ES-I3 (cell line): Measurements from ENCODE around the gene LITAFD.

ENCODE experiments used
- H3K36me3 ChIP-seq: 2 replicates; pipeline ENCODE4 v1.6.1; 2013; ENCODE audit warnings: mild to moderate bottlenecking, low read length, control low read depth, moderate library complexity; ENCODE audit not compliant: insufficient read depth
- H3K4me1 ChIP-seq: 2 replicates; pipeline ENCODE4 v1.6.1; 2013; ENCODE audit warnings: mild to moderate bottlenecking, control low read depth, low read length; ENCODE audit not compliant: insufficient read depth
- H3K9ac ChIP-seq: 2 replicates; pipeline ENCODE4 v1.6.1; 2013; ENCODE audit warnings: low read depth, mild to moderate bottlenecking, low read length, moderate library complexity
- H3K9me3 ChIP-seq: 2 replicates; pipeline ENCODE4 v1.6.1; 2013; ENCODE audit warnings: mild to moderate bottlenecking, low read length, moderate library complexity; ENCODE audit not compliant: control insufficient read depth, insufficient read depth

Gene LITAFD

DNA sequence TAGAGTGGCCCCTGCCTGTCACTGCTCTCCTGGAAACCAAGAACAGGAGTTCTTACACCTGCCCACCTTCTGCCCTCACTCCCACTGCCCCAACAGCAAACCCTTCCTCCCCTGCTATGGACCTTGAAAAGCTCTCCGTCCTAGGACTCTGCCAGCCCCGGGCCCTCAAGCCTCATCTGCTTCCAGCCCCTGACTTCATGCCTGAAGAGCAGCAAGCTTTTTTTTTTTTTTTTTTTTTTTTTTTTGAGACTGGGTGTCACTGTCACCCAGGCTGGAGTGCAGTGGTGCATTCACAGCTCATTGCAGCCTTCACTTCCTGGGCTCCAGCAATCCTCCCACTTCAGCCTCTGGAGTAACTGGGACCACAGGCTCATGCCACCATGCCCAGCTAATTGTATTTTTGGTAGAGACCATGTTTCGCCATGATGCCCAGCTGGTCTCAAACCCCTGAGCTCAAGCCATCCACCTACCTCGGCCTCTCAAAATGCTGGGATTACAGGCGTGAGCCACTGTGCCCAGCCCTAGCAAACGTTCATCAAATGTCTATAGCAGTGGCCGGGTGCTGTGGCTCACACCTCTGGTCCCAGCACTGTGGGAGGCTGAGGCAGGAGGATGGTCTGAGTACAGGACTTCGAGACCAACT is 30.3 kb upstream of the LITAFD start:
- peaks cover 17% of the 10 kb centered on the region for H3K36me3 ChIP-seq
- no peaks in the 10 kb centered on the region for H3K9me3 ChIP-seq
- H3K4me1 ChIP-seq, result peaks cover 16% of the 10 kb centered on the region; the same call in 1 of the 2 replicates
- no peak overlapping the region for H3K9ac ChIP-seq

DNA sequence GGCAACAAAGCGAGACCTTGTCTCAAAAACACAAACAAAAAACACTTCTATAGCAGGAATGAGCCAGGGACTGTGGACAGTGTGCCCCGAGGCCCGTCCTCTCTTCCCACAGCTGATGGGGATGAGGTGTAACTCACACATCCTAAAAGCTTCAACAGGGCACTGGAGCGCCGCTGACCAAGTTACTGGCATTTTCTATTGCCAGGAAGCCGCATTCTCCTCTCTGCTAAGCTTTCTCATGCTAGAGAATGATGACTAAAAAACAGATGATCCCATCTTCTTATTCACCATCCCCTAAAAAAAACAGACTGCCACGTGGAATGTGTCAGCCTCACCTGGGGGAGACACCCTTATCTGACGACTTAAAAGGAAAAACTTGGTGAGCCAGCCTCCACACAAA is 29.6 kb upstream of the LITAFD start:
- no peaks in the 10 kb centered on the region for H3K9me3 ChIP-seq
- H3K9ac ChIP-seq, result no peak overlapping the region
- peaks cover 16% of the 10 kb centered on the region; the same call in 1 of the 2 replicates for H3K4me1 ChIP-seq
- peaks cover 17% of the 10 kb centered on the region for H3K36me3 ChIP-seq

DNA sequence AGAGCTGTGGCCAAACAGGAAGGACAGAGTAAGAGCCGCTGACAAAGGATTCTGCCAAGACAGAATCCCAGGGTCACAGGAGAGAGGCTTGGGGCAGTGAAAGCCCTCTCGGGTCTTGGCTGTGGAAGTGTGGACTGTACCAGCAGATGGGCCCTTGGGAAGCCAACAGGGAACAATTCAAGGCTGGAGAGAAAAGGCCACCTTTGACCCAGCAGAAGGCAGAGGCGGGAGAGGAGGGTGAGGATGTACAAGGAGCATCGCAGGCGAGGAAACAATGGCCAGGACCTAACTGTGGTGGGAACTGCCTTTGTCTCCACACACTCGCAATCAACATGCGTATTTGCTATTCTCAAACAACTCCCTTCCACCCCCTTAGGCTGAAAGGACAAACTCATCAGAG is 29.0 kb upstream of the LITAFD start:
- peaks cover 16% of the 10 kb centered on the region; the same call in 1 of the 2 replicates for H3K4me1 ChIP-seq
- H3K9me3 ChIP-seq, result no peaks in the 10 kb centered on the region
- H3K9ac ChIP-seq, result no peak overlapping the region
- H3K36me3 ChIP-seq, result peaks cover 17% of the 10 kb centered on the region

DNA sequence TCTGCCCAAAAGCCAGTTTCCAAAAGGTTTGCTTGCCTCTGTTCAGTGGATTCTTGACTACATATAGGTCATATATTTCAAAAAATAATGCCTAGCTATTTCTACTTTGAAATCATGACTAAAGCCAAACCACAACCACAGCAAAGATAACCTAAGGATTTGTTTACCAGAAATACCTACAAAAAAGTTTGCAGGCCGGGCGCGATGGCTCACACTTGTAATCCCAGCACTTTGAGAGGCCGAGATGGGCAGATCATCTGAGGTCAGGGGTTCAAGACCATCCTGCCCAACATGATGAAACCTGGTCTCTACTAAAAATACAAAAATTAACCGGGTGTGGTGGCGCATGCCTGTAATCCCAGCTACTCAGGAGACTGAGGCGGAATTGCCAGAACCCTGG is 28.5 kb upstream of the LITAFD start:
- H3K9me3 ChIP-seq, result no peaks in the 10 kb centered on the region
- H3K36me3 ChIP-seq, result peaks cover 17% of the 10 kb centered on the region
- peaks cover 16% of the 10 kb centered on the region; the same call in 1 of the 2 replicates for H3K4me1 ChIP-seq
- H3K9ac ChIP-seq, result no peak overlapping the region

DNA sequence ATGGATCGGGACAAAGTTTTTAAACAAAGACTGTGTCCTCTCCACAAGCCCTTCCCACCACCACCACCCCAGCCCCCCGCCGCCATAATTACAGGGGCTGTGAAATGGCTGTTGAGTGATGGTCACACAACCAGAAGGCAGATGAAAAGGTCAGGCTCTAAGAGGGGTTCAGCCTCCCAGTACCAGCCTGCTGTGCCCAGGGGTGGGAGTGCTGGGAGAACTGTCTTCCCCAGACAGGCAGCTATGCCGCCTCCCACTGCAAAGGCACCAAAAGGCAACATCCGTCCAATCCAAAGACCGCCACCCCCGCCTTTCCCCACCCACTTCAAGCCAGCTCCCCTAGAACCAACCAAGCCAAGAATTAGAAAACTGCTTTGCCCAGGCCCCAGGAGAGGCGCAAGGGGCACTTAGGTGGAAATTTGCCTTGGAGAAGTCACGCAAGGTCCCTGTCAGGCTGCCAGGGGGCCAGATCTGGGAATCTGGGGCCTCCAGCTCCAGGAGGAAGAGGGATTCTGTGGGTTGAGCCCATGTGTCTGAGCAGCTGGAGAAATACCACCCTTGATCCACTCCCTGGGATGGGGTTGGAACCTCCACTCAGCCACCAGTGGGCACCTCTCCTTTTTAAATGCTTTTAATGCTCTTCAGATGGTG is 27.7 kb upstream of the LITAFD start:
- Histone ChIP-seq H3K9ac (no peak overlapping the region), H3K4me1 (peaks cover 10% of the 10 kb centered on the region; the same call in 1 of the 2 replicates), H3K9me3 (no peaks in the 10 kb centered on the region), H3K36me3 (peaks cover 17% of the 10 kb centered on the region; the same call in 1 of the 2 replicates)

DNA sequence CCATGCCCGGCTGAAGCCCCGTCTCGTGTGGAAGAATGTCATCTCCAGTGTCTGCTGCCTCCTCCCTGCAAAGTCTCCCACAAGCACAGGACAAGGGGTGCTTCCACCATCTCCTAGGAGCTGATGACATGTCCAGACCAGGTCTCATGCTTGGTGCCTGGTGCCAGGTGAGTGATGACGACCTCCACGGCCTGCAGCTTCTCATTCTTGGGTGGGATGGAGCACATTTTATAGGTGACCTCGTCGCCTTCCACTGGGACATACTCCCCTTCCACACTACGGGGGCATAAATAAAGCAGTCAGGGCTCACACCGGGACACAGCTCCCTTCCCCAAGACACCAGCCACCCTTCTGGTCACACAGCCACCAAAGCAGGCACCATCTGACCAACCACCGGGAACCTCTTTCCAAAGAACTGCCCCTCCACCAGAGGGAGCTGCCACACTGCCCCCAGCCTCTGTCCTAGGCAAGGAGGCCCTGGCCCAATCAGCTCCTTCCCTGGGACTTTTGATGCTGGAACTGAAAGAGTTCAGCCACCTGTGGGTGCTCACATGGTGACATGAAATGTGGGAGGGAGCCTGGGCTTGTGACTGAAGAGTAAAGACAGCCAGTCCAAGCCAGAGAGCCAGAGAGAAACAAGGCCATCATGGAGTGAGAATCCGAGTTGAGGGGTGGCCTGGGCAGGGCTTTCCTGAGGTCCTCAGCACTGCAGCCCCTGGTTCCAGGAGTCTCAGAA is 26.9 kb upstream of the LITAFD start:
- H3K9me3 ChIP-seq, result no peaks in the 10 kb centered on the region
- peaks cover 12% of the 10 kb centered on the region; the same call in 1 of the 2 replicates for H3K36me3 ChIP-seq
- H3K9ac ChIP-seq, result no peak overlapping the region
- 0 out of 2 replicates have a peak, but pooled peaks cover 5% of the 10 kb centered on the region for H3K4me1 ChIP-seq

DNA sequence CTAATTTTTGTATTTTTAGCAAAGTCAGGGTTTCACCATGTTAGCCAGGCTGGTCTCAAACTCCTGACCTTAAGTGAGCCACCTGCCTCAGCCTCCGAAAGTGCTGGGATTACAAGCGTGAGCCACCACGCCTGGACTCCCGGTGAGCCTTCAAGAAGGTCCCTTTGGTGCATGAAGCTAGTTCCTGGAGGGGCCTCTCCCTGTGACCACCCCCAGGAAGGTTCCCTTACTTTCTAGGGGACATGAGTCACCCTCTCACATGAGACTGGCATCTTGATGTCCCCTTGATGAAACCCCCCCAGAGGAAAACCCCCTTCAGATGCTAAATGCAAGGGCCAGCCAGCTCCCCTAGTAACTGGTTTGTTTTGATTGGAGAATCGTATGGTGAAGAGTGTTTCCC is 26.2 kb upstream of the LITAFD start:
- Histone ChIP-seq H3K4me1 (0 out of 2 replicates have a peak, but pooled peaks cover 5% of the 10 kb centered on the region), H3K36me3 (peaks cover 10% of the 10 kb centered on the region; the same call in 1 of the 2 replicates), H3K9ac (no peak overlapping the region)

DNA sequence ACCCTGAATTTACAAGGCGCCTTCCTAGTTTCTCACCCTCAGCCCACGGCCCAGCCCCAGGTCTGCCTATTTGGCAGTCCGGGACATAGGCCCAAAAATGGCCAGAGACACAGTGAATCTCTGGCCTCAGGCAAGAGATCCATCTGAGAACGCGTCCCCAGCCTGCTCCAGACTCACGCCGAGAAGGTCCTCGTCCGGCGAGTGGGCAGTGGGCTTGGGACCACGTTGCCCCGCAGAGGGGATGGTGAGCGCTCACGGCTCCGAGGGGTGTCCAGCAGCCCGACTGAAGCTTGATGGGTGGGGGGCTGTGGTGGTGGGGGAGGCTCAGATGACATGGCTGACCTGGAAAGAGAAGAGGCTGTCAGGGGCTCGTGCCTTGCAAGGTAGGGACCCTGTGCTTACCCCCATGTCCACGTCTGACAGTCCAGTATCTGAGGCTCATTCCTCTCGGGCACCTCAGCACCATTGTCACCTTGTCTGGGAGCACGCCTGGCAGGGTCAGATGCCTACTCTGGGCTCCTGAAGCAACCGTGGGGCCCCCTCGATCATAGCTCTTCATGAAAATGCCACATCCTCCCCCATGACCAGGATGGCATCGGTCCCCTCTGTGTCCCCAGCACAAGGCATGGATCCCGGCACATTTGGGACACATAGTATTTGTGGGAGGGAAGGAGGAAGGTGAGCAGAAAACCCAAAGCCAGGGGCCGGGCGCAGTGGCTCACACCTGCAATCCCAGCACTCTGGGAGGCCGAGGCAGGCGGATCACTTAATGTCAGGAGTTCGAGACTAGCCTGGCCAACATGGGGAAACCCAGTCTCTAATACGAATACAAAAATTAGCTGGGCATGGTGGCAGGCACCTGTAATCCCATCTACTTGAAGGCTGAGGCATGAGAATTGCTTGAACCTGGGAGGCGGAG is 22.9 kb upstream of the LITAFD start:
- H3K9ac ChIP-seq, result no peak overlapping the region
- H3K4me1 ChIP-seq, result peaks cover 12% of the 10 kb centered on the region
- 0 out of 2 replicates have a peak, but pooled peaks cover 7% of the 10 kb centered on the region for H3K36me3 ChIP-seq
- H3K9me3 ChIP-seq, result no peaks in the 10 kb centered on the region

More for the DNA sequence above, 26.2 kb upstream of the LITAFD start:
- no peaks in the 10 kb centered on the region for H3K9me3 ChIP-seq

DNA sequence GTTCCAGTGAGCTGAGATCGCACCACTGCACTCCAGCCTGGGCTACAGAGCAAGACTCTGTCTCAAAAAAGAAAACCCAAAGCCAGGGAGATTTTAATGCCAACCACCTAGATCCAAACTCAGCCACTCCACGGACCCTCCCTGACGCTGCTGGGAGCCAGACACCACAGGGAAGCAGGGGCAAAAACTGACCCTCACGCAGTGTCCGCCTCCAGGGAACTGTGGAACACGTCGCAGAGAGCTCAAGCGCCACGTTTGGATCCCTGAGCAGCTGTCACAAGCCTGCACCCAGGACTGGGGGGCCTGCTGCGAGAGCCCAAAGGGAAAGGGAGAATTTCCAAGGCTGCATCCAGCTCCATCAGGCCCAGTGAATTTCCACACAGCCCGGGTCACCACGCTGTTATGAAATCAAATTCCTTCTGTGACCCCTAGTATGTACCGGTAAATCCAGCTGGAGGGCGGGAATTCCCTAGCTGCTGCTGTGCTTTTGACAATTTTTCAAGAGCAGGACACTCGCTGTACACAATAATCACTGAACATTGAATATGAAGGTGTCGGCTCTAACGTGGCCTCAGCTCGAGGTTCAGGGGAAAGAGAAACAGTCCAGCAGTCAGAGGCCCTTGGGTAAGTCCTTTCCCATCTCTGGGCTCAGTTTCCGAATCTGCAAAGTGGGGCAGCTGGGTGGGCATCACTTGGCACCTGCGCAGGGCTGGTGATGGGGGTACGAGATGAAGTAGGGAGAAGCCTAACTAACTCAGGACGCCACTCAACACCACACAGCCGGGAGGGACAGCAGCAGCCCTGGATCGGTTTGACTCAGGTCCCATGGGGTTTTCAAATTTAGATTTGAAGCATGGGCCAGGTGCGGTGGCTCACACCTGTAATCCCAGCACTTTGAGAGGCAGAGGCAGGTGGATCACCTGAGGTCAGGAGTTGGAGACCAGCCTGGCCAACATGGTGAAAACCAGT is 22.0 kb upstream of the LITAFD start:
- H3K4me1 ChIP-seq, result peaks cover 19% of the 10 kb centered on the region
- H3K36me3 ChIP-seq, result 0 out of 2 replicates have a peak, but pooled peaks cover 7% of the 10 kb centered on the region
- H3K9ac ChIP-seq, result no peak overlapping the region
- no peaks in the 10 kb centered on the region for H3K9me3 ChIP-seq

DNA sequence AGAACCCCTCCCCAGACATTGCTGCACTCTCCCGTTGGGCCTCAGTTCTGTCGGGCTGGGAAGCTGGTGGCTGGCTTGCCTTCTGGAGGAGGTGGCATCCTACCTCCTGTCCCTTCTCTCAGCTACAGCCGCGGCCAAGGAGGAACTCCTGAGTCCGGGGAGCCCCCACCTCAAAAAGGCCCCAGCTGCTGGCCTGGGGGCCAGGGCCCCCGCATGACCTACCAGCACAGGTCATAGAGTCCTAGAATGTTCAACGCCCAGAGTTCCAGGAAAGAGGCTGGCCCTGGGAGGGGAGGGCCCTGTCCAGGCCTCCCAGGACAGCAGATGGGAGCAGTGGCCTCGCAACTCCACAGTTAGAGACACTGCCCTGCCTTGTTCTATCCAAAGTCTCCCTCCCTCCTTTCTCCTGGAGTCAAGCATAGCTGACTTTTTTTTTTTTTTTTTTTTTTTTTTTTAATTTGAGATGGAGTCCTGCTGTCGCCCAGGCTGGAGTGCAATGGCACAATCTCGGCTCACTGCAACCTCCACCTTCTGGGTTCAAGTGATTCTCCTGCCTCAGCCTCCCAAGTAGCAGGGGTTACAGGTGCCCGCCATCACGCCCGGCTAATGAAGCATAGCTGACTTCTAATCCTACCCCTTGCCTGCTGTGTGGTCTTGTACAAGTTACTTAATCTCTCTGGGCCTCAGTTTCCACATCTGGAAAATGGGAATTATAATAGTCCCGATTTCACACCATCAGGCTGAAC is 20.4 kb upstream of the LITAFD start:
- H3K9me3 ChIP-seq, result no peaks in the 10 kb centered on the region
- H3K36me3 ChIP-seq, result no peaks in the 10 kb centered on the region
- H3K4me1 ChIP-seq, result peaks cover 29% of the 10 kb centered on the region
- no peak overlapping the region for H3K9ac ChIP-seq

DNA sequence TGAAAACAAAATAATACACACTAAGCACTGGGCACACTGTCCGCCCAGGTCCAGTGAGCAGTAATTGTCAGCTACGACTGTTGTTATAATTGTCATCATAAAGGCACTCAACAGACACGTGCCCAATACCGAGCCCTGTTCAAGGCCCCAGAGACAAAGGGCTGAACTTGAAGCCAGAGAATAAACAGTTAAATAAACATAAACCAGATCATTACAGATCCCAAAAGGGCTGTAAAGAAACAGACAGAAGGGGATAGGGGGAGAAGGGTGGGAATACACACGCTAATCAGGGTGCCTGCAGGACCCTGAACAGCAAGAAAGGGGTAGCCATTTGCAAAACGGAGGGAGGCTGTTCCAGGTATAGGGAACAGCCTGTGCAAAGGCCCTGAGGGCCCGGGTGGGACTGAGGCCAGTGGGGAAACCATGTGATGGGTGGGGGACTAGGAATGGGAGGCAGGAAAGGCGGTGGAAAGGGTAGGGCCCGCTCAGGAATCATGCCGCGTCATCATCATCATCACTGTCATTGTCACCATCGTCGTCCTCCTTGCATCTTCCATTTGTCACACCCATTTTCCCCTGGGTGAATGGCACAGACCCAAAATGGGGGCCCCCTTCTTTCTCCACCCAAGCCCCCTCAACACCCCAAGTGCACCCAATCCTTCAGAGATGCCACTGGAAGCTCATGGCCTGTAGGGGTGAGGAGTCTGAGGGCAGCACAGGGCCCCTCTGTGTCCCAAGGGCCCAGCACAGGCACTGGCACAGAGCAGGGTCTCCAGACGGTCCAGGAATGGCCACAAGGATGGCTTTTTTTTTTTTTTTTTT is 19.6 kb upstream of the LITAFD start:
- H3K4me1 ChIP-seq, result peaks cover 29% of the 10 kb centered on the region
- no peak overlapping the region for H3K9ac ChIP-seq
- no peaks in the 10 kb centered on the region for H3K36me3 ChIP-seq
- no peaks in the 10 kb centered on the region for H3K9me3 ChIP-seq
